ENCODE data around the gene HECTD1. TPM values are rescaled to one million over a fixed set of nuclear protein-coding genes. Genes with fewer than 3 reads are reported as not detected.

The HECTD1 gene
- total and polyA plus RNA-seq, 9 of the 15 experiments (the other 6 are each of a cell fraction or from before 2014, with no cell fraction given) = 27.9 to 111 (median 78.1) TPM

GRCh38 chr14:31228533-31228932 is 20.9 kb upstream of the HECTD1 start (continued):
- TF ChIP-seq ZNF140 (CRISPR knock-in tag; IDR thresholded peaks at IDR 0.05) = no peak
- TF ChIP-seq CEBPB (tag; IDR thresholded peaks at IDR 0.05) = peak; percentile 60
- TF ChIP-seq PURB (CRISPR knock-in tag; IDR thresholded peaks at IDR 0.05; ENCODE audit: low read depth) = no peak

GRCh38 chr14:31224808-31225207 is 17.2 kb upstream of the HECTD1 start:
- Histone ChIP-seq H3K27ac (ENCODE audit: extremely low read depth, low read depth, low read length) (no peak overlapping the region), H3K9me3 (replicated peaks; ENCODE audit: control insufficient read depth, insufficient read depth, low read depth, low read length) (no peaks in the 10 kb centered on the region), H3K36me3 (ENCODE audit: control insufficient read depth, insufficient read depth, low read length) (no peaks in the 10 kb centered on the region), H3K9ac (ENCODE audit: insufficient read depth in 1 of 2, low read depth in 2 of 2, low read length in 2 of 2) (no peak overlapping the region), H3K9me1 (ENCODE audit: control insufficient read depth, insufficient read depth, low read length) (no peaks in the 10 kb centered on the region), H3K27me3 (ENCODE audit: control insufficient read depth in 2 of 2, insufficient read depth in 2 of 2, low read length in 2 of 2) (no peaks in the 10 kb centered on the region), H3K4me1 (replicated peaks in 1 of 2; ENCODE audit: control insufficient read depth in 2 of 2, insufficient read depth in 2 of 2, low read length in 2 of 2) (peaks cover 0 to 6% of the 10 kb centered on the region in 2 experiments; a peak in 3 of 5 replicates), H3K4me3 (no peak overlapping the region), H2AFZ (ENCODE audit: low read depth, low read length) (no peak overlapping the region), H3K79me2 (ENCODE audit: control insufficient read depth, insufficient read depth, low read length) (no peaks in the 10 kb centered on the region), H4K20me1 (replicated peaks; ENCODE audit: control insufficient read depth, insufficient read depth, low read length) (no peaks in the 10 kb centered on the region), H3K4me2 (ENCODE audit: insufficient read depth, low read length) (no peak overlapping the region)
- ATAC-seq (no peak), FAIRE-seq (no peak), DNase-seq (ENCODE audit: extremely low read depth in 1 of 4, low spot score in 3 of 4) (no peak)
- in situ Hi-C loops (cut with MboI) = no loop called here
- ChIA-PET POLR2A (no interaction called here), CTCF (ENCODE audit: low intra/inter-chr PET ratio) (no interaction called here)
- TF ChIP-seq BRCA1 (IDR thresholded peaks at IDR 0.05) (no peak), BRCA1 (CRISPR knock-in tag; IDR thresholded peaks at IDR 0.05) (no peak), SMARCE1 (IDR thresholded peaks at IDR 0.05) (no peak), HSF4 (CRISPR knock-in tag; IDR thresholded peaks at IDR 0.05; ENCODE audit: borderline replicate concordance) (no peak), ZHX1 (conservative IDR thresholded peaks at IDR 0.05; ENCODE audit: low read length) (no peak), ZSCAN32 (CRISPR knock-in tag; IDR thresholded peaks at IDR 0.05) (no peak), ZNF184 (CRISPR knock-in tag; IDR thresholded peaks at IDR 0.05) (peak; percentile 52; the same call in 1 of the 2 replicates), ZNF77 (CRISPR knock-in tag; IDR thresholded peaks at IDR 0.05) (no peak), IFI16 (CRISPR knock-in tag; IDR thresholded peaks at IDR 0.05) (no peak), FOXJ2 (tag; IDR thresholded peaks at IDR 0.05) (no peak), TRIM28 (IDR thresholded peaks at IDR 0.05) (peak; percentile 45; the same call in 1 of the 2 replicates), RBM25 (IDR thresholded peaks at IDR 0.05; ENCODE audit: low read depth, low read length, severe bottlenecking) (peak; percentile 64), MIER1 (IDR thresholded peaks at IDR 0.05; ENCODE audit: low read depth) (no peak)
- BruUV-seq (replicated peaks) = no TSS peak
- WGBS (ENCODE audit: insufficient coverage, low coverage, missing lambda C conversion rate) = 0% methylated on average over 1 of the region's 1 CpG
- intact Hi-C loops (cut with micrococcal nuclease) = no loop called here

Measured in K562 (cell line).